Urothelium cell line (cell line): ENCODE results near the gene NPRL2.

ENCODE experiments used
- DNase-seq: peaks from one replicate; pipeline ENCODE4 v3.0.0; 2011; ENCODE audit warnings: low spot score, mixed read lengths
- FAIRE-seq: peaks from 2 replicates; lab custom pipeline; 2011; peaks lifted over from hg19 to GRCh38; lab: Jason Lieb, UNC

NPRL2 gene

GRCh38 chr3:50373146-50374051 lies 22.8 kb upstream of the NPRL2 start:
- no peak for FAIRE-seq
- DNase-seq, result no peak

GRCh38 chr3:50372349-50372748 lies 21.8 kb upstream of the NPRL2 start:
- peak; percentile 33 for DNase-seq
- no peak for FAIRE-seq

DNA sequence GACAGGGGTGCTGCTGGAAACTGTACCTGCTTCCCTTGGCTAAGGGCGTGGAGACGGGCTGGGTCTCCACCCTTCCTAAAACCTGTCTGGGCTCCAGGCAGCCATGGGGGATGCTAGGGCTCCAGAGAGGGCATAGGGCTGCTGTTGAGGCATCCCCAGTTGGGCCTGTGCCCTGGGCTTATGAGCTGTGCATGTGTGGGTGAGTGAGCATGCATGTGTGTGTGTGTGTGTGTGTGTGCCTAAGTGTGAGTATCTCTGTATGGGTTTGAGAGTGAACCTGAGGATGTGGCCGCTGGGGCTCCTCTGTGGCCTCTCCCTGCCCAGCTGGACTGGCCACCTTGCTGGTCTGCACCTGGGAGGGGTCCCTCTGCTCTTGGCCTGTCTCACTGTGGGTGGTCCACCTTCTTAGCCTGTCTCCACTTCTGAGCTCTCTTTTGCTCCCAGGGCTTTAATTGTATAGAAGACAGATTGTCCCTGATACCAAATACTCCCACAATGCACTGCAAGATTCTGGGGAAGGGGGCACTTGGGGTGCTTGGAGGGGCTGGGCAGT lies 20.6 kb upstream of the NPRL2 start:
- FAIRE-seq, result no peak

GRCh38 chr3:50370594-50370993 lies 20.0 kb upstream of the NPRL2 start:
- FAIRE-seq (peak; percentile 35), DNase-seq (no peak)

More for the DNA sequence above, 20.6 kb upstream of the NPRL2 start:
- DNase-seq, result no peak

DNA sequence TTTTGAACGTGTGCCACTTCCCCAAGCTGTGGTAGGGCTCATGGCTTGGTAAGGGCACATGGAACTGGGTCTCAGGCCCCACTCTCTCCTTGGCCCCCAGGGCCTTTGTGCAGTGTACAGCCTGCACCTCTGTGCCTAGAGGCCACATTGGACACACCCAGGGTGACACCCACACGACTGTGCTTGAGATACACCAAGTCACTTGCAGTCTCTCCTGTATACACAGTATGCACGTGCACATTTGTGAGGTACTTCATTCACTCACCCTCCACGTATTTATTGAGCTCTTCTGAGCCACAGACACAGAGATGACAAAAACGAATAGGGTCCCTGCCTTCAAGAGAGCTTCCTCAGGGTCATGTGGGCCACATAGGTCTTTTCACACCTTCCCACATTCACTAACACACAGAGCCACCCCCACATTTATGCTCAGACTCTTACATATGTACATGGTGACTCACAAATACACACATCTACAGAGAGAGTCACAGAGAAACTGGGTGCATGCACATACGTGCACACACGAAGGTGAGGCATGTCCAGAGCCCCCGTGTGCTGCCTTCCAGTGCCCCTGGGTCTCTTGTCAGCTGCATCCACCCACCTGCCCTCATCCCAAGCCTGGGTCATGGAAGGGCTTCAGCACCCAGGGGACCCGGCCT lies 18.6 kb upstream of the NPRL2 start:
- no peak for DNase-seq
- no peak for FAIRE-seq

- no peak for FAIRE-seq
- DNase-seq, result no peak
Measured at GRCh38 chr3:50365842-50366220, 15.3 kb upstream of the NPRL2 start.

DNA sequence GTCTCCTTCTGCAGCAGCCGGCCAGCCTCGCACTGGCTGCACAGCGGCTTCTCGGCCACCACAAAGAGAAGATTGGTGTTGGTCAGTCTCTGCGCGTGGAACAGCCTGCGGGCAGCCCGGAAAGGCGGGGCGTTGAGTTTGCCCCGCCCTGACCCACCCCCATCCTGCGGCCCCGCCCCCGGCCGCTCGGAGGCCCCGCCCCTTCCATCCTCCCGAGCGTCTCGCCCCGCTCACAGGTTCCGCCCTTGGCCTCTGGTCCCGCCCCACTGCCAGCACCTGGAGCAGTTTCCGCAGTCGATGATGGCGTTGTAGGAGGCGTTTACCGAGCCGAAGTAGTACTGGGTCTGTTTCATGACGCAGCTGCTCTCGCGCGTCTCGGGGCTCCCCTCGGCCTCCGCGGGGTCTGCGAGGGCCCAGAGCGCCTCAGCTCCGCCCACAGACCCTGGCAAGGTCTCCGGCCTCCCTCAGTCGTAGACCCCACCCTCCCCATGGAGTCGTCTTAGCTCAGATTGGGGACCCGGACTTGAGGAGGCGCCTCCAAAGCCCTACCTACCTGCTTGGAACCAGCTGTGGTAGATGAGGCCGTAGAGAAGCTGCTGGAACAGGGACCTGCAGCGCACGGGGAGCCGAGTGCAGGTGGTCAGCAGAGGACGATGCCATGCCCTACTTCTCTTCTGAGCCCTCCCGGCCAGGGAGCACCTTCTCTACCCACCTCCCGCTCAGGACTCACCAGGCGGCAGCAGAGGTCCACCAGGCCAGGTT lies 14.7 kb upstream of the NPRL2 start:
- DNase-seq (no peak), FAIRE-seq (no peak)

DNA sequence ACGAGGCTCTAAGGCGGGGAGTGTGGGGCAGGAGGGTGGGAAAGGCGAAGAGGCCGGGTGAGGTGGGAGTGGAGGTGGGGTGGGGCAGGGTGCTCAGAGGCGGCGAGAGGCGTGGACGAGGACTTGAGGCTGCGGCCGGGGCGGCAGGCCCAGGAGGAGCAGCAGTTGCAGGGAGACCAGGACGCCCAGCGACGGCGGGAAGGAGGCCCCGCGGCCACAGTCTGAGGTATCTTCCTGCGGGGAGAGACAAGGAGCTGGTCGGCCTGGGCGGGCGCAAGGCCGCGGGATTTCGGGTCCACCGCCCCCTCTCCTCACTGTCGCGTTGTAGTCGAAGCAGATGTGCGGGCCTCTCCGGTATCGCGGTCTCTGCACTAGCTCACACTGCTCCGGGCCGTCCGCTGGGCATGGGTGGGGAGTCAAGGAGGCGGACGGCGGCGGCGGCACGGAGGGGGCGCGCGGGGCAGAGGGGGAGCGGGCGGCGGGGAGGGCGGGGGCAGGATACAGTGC lies 14.1 kb upstream of the NPRL2 start:
- FAIRE-seq, result no peak
- no peak for DNase-seq

- FAIRE-seq (no peak), DNase-seq (no peak)
Measured at GRCh38 chr3:50359760-50360110, 9.2 kb upstream of the NPRL2 start.

GRCh38 chr3:50358911-50359759 lies 8.6 kb upstream of the NPRL2 start, which contains the start of gene TMEM115:
TSS of gene TMEM115 (minus strand) at chr3:50359521. CDS start at chr3:50359063, 458 bp downstream.
- DNase-seq (peak; percentile 99), FAIRE-seq (peak; percentile 98)

DNA sequence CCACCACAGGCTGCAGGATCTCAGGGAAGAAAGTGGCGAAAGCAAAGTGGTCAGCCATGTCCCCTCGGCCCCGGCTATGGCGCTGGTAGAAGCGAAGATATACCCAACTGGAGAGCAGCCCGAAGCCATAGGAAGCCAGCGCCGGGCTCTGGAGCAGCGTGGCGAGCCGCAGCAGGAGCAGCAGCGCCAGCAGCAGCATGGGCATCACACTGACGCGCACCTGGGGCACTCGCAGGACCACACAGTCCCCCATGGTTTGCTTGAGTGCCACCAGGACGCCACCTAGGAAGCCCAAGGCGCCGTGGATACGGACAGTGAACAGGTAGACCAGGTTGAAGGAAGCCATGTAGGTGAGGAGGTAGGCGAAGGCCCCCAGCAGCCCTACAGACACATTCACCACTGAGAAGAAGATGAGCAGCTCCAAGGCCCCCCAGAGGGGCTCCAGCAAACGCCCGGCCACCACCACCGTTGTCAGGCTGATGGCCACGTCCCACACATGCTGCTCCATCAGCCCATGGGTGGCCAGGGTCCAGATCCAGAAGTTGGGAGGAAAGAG lies 7.9 kb upstream of the NPRL2 start:
- DNase-seq (no peak), FAIRE-seq (no peak)

- FAIRE-seq, result no peak
Measured at GRCh38 chr3:50357481-50357880, 6.9 kb upstream of the NPRL2 start.

GRCh38 chr3:50356553-50356952 lies 6.0 kb upstream of the NPRL2 start:
- no peak for FAIRE-seq
- DNase-seq, result no peak

More at GRCh38 chr3:50357481-50357880, 6.9 kb upstream of the NPRL2 start:
- DNase-seq, result no peak

DNA sequence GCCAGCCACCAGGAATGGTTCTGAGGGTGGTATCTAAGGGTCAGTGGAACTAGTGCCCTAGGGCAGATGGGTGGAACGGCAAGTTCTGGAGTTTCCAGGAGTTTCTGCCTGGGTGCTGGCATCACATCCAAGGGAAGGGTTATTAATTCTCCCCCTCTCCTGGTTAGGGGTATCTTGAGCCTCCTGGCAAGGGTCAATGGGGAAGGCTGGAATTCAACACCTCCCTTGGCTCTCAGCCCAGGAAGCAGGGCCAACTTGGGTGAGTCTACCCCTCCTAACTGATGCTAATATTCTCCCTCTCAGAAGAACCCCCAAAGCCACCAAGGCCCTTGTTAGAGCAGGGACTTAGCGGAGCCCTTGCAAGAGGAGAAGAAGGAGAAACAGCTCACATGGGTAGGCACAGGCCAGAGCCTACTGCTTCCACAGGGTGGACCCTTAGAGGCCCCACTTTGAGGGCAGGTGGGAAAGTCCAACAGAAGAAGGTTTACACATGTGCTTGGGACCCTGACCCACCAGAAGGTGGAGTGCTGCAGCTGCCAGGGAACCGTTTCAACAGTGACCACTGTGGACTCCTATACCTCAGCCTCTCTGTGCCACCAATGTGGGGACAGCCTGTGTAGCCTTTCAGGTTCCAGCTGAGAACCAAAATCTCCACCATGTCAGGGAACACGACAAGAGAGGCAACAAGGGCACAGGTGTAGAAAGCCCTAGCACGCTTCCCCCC lies 5.4 kb upstream of the NPRL2 start:
- DNase-seq, result no peak
- FAIRE-seq, result no peak

- no peak for DNase-seq
- no peak for FAIRE-seq
Measured at GRCh38 chr3:50354850-50355249, 4.3 kb upstream of the NPRL2 start.

- DNase-seq (no peak), FAIRE-seq (no peak)
Measured at GRCh38 chr3:50354186-50354764, 3.7 kb upstream of the NPRL2 start.

DNA sequence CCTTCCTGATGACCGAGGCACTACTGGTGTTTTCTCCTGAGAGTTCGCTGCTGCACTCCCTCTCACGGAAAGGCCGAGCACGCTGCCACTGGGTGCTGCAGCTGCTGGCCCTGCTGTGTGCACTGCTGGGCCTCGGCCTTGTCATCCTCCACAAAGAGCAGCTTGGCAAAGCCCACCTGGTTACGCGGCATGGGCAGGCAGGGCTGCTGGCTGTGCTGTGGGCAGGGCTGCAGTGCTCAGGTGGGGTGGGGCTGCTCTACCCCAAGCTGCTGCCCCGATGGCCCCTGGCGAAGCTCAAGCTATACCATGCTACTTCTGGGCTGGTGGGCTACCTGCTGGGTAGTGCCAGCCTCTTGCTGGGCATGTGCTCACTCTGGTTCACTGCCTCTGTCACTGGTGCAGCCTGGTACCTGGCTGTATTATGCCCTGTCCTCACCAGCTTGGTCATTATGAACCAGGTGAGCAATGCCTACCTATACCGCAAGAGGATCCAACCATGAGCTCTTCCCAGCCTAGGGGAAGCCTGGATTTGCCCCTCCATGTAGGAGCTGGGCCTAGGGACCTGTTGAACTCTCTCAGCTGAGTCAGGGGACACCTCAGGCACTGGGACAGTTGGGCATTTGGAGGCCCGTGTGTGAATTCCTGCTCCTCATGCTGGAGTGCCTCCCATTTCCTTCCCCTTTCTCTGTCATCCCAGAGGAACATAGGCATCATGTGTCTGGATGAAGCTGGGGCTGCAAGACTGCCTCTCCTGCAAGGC lies 2.9 kb upstream of the NPRL2 start:
- DNase-seq, result no peak
- FAIRE-seq, result no peak

DNA sequence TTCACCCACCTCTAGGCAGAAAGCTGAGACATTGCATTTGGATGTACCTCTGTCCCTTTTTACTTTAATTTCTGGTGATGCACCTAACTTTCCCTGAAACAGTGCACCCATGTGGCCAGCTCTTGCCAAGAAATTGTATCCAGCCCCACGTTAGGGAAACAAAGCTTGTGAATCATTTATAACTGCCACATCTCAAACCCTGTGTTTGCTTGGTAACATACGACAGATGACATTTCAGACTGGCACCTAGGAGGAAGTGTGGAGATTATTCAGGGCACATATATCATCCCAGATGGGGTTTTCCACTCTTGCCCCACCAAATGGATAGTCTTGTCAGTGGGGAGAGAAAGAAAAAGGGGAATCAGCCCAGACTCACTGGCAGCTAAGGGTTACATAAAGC lies 2.2 kb upstream of the NPRL2 start:
- DNase-seq (no peak), FAIRE-seq (no peak)
